K562 (cell line): ENCODE measurements around the gene INHA. TPM values are rescaled to one million over a fixed set of nuclear protein-coding genes. Genes with fewer than 3 reads are reported as not detected.
A peak's percentile ranks its signal among the peaks of the same experiment; 100 is the strongest.

ENCODE experiments used
- BHLHE40 ChIP-seq: IDR thresholded peaks from 2 replicates; pipeline ENCODE4 v1.6.1; 2011; ENCODE audit warnings: low read length, improper control_type of control experiment
- CREB3 ChIP-seq: fragments of 450-650 bp; conservative IDR thresholded peaks from 2 replicates; pipeline ENCODE4 v1.6.1; 2016; ENCODE audit warnings: missing genetic modification characterization, low read depth, mild to moderate bottlenecking, missing compliant biosample characterization, moderate library complexity
- LEF1 ChIP-seq: fragments of 450-650 bp; IDR thresholded peaks from 2 replicates; pipeline ENCODE4 v1.6.1; 2016; ENCODE audit warnings: mild to moderate bottlenecking
- MBD1 ChIP-seq: fragments of 250-450 bp; sonication (Bioruptor Pico); IDR thresholded peaks from 2 replicates; pipeline ENCODE4 v1.8.0; 2022; ENCODE audit warnings: inconsistent platforms
- POLR2AphosphoS2 ChIP-seq: IDR thresholded peaks from 2 replicates; pipeline ENCODE4 v1.6.1; 2012; ENCODE audit warnings: low read length, improper control_type of control experiment
- RBFOX2 ChIP-seq: fragments of 200-400 bp; formaldehyde crosslinking; IDR thresholded peaks from 2 replicates; pipeline ENCODE4 v1.6.1; 2017; ENCODE audit warnings: low read depth, mild to moderate bottlenecking, low read length, moderate library complexity
- RUNX1 ChIP-seq: sonication (generic); IDR thresholded peaks from 2 replicates; pipeline ENCODE4 v1.6.1; 2016; ENCODE audit warnings: antibody characterized with exemption, low read depth
- SRSF1 ChIP-seq: fragments of 200-400 bp; formaldehyde crosslinking; IDR thresholded peaks from 2 replicates; pipeline ENCODE4 v1.6.1; 2017; ENCODE audit warnings: mild to moderate bottlenecking, low read depth, low read length, moderate library complexity
- SRSF9 ChIP-seq: fragments of 200-400 bp; formaldehyde crosslinking; IDR thresholded peaks from 2 replicates; pipeline ENCODE4 v1.6.1; 2017; ENCODE audit warnings: low read depth, low read length, borderline replicate concordance
- TCF3 ChIP-seq: sonication (generic); formaldehyde crosslinking; IDR thresholded peaks from 2 replicates; pipeline ENCODE4 v1.4.0; 2020; ENCODE audit warnings: mild to moderate bottlenecking, missing genetic modification reagents
- ZBTB7A ChIP-seq: IDR thresholded peaks from 2 replicates; pipeline ENCODE4 v1.6.1; 2011; ENCODE audit warnings: low read depth, mild to moderate bottlenecking, low read length, moderate library complexity, borderline replicate concordance; ENCODE audit not compliant: control insufficient read depth
- ZNF121 ChIP-seq: sonication (generic); formaldehyde crosslinking; conservative IDR thresholded peaks from 2 replicates; pipeline ENCODE4 v1.8.0; 2022; ENCODE audit warnings: missing genetic modification reagents
- ZNF282 ChIP-seq: sonication (generic); formaldehyde crosslinking; IDR thresholded peaks from 2 replicates; pipeline ENCODE4 v1.8.1; 2023; ENCODE audit warnings: missing genetic modification reagents
- ZNF507 ChIP-seq: conservative IDR thresholded peaks from 2 replicates; pipeline ENCODE4 v1.6.1; 2017; ENCODE audit warnings: missing genetic modification characterization, missing compliant biosample characterization
- polyA plus RNA-seq, 8 experiments: library from polyadenylated mRNA; depleted of rRNA in 4 of 8; stranded (reverse) in 5 of 8; unstranded in 3 of 8; fragments of >200 nt; fragmentation: Nextera tagmentation in 2 of 8; fragmentation: Illumina TruSeq in 1 of 8; extraction: Ambion mirVana in 2 of 8; extraction: Trizol in 1 of 8; gene quantifications; 2 replicates each; pipeline versions ENCODE4 v1.2.1 to v1.2.3, GENCODE V29; 2011 to 2014; ENCODE audit warnings: inconsistent platforms in 1 of 8, missing spikeins in 1 of 8
- total RNA-seq, 7 experiments: library from RNA; depleted of rRNA in 6 of 7; stranded (reverse); fragments of >200 nt in 6 of 7; fragmentation: Illumina TruSeq in 2 of 7; extraction: Trizol in 2 of 7; gene quantifications; 2 replicates each; pipeline versions ENCODE4 v1.2.1 to v1.2.3, GENCODE V29; 2011 to 2021; ENCODE audit warnings: low replicate concordance in 1 of 7
- TF ChIP-seq, protein P1 (sequence below): fragments of 450-650 bp; formaldehyde crosslinking; conservative IDR thresholded peaks from 2 replicates; pipeline ENCODE4 v1.4.0; 2022; ENCODE audit warnings: mild to moderate bottlenecking, missing genetic modification characterization
- TF ChIP-seq, protein P2 (sequence below): fragments of 450-650 bp; IDR thresholded peaks from 2 replicates; pipeline ENCODE4 v1.6.1; 2017; ENCODE audit warnings: antibody characterized with exemption, mild to moderate bottlenecking
- TF ChIP-seq, protein P3 (sequence below), 2 experiments: fragments of 450-650 bp; IDR thresholded peaks; 2 replicates each; pipeline ENCODE4 v1.6.1; 2016
- TF ChIP-seq, protein P4 (sequence below): sonication (generic); formaldehyde crosslinking; IDR thresholded peaks from 2 replicates; pipeline ENCODE4 v1.8.0; 2022; ENCODE audit warnings: mild to moderate bottlenecking, missing genetic modification reagents

INHA gene
- total and polyA plus RNA-seq, 9 of the 15 experiments (the other 6 are each of a cell fraction or from before 2014, with no cell fraction given), result 0.07 to 1.9 (median 0.40) TPM

- TF ChIP-seq CREB3 (tag), result no peak
- TF ChIP-seq POLR2AphosphoS2, result no peak
- no peak for TF ChIP-seq BHLHE40
- TF ChIP-seq ZNF282 (CRISPR knock-in tag), result no peak
- TF ChIP-seq SRSF1, result no peak
- TF ChIP-seq, protein P1, sequence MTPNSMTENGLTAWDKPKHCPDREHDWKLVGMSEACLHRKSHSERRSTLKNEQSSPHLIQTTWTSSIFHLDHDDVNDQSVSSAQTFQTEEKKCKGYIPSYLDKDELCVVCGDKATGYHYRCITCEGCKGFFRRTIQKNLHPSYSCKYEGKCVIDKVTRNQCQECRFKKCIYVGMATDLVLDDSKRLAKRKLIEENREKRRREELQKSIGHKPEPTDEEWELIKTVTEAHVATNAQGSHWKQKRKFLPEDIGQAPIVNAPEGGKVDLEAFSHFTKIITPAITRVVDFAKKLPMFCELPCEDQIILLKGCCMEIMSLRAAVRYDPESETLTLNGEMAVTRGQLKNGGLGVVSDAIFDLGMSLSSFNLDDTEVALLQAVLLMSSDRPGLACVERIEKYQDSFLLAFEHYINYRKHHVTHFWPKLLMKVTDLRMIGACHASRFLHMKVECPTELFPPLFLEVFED (CRISPR knock-in tag), result no peak
- no peak for TF ChIP-seq RUNX1
- TF ChIP-seq, protein P2, sequence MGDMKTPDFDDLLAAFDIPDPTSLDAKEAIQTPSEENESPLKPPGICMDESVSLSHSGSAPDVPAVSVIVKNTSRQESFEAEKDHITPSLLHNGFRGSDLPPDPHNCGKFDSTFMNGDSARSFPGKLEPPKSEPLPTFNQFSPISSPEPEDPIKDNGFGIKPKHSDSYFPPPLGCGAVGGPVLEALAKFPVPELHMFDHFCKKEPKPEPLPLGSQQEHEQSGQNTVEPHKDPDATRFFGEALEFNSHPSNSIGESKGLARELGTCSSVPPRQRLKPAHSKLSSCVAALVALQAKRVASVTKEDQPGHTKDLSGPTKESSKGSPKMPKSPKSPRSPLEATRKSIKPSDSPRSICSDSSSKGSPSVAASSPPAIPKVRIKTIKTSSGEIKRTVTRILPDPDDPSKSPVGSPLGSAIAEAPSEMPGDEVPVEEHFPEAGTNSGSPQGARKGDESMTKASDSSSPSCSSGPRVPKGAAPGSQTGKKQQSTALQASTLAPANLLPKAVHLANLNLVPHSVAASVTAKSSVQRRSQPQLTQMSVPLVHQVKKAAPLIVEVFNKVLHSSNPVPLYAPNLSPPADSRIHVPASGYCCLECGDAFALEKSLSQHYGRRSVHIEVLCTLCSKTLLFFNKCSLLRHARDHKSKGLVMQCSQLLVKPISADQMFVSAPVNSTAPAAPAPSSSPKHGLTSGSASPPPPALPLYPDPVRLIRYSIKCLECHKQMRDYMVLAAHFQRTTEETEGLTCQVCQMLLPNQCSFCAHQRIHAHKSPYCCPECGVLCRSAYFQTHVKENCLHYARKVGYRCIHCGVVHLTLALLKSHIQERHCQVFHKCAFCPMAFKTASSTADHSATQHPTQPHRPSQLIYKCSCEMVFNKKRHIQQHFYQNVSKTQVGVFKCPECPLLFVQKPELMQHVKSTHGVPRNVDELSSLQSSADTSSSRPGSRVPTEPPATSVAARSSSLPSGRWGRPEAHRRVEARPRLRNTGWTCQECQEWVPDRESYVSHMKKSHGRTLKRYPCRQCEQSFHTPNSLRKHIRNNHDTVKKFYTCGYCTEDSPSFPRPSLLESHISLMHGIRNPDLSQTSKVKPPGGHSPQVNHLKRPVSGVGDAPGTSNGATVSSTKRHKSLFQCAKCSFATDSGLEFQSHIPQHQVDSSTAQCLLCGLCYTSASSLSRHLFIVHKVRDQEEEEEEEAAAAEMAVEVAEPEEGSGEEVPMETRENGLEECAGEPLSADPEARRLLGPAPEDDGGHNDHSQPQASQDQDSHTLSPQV, result peak; percentile 68
- no peak for TF ChIP-seq SRSF9
- no peak for TF ChIP-seq ZNF507
- TF ChIP-seq MBD1, result no peak
- no peak for TF ChIP-seq LEF1
- peak; percentile 18 for TF ChIP-seq RBFOX2
- TF ChIP-seq, protein P3, sequence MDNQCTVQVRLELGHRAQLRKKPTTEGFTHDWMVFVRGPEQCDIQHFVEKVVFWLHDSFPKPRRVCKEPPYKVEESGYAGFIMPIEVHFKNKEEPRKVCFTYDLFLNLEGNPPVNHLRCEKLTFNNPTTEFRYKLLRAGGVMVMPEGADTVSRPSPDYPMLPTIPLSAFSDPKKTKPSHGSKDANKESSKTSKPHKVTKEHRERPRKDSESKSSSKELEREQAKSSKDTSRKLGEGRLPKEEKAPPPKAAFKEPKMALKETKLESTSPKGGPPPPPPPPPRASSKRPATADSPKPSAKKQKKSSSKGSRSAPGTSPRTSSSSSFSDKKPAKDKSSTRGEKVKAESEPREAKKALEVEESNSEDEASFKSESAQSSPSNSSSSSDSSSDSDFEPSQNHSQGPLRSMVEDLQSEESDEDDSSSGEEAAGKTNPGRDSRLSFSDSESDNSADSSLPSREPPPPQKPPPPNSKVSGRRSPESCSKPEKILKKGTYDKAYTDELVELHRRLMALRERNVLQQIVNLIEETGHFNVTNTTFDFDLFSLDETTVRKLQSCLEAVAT (IDR thresholded peaks at IDR 0.05), result no peak
- TF ChIP-seq, protein P4, sequence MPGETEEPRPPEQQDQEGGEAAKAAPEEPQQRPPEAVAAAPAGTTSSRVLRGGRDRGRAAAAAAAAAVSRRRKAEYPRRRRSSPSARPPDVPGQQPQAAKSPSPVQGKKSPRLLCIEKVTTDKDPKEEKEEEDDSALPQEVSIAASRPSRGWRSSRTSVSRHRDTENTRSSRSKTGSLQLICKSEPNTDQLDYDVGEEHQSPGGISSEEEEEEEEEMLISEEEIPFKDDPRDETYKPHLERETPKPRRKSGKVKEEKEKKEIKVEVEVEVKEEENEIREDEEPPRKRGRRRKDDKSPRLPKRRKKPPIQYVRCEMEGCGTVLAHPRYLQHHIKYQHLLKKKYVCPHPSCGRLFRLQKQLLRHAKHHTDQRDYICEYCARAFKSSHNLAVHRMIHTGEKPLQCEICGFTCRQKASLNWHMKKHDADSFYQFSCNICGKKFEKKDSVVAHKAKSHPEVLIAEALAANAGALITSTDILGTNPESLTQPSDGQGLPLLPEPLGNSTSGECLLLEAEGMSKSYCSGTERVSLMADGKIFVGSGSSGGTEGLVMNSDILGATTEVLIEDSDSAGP (CRISPR knock-in tag), result no peak
- no peak for TF ChIP-seq ZNF121 (CRISPR knock-in tag)
- 0 out of 2 replicates have a peak, but pooled peaks have one; percentile 4 for TF ChIP-seq ZBTB7A
- no peak for TF ChIP-seq TCF3
Observed at GRCh38 chr2:219570924-219571310, 1.2 kb upstream of the INHA start (continued).
